Right ventricle myocardium inferior (tissue), 1 donor: ENCODE data around the gene SBF2. TPM values are rescaled to one million over a fixed set of nuclear protein-coding genes. Genes with fewer than 3 reads are reported as not detected.
"Not testable (repeated sequence)": the region's sequence is repeated elsewhere in the genome, so short reads cannot be mapped to it uniquely, and the experiment has no call there.

Source experiments
- ATAC-seq: fragments of 200-7000 bp; cut with Tn5 transposase; one replicate; pipeline ENCODE4 v1.9.1; 2020; ENCODE audit warnings: mild to moderate bottlenecking, moderate library complexity
- DNase-seq: peaks from one replicate; pipeline ENCODE4 v3.0.0; 2021; ENCODE audit errors: missing footprints
- intact Hi-C: fragments of 100-400 bp; cut with DNase I; formaldehyde crosslinking; loops from one replicate; pipeline ENCODE4 v1.11.0; 2022
- total RNA-seq: library from RNA; stranded (reverse); fragmentation: NEBNext Ultra II Directional; extraction: Animal tissue kit (Norgen Biotek cat#: 25700); gene quantifications from one replicate; pipeline ENCODE4 v1.2.1, GENCODE V29; 2021
- donor health status: DM: no; HTN: yes; CAD: no; lungs with severe emphysema.

Gene SBF2
- total RNA-seq, 1 donor from 2014 or later: 16.7 TPM

- intact Hi-C loops: no loop called here
These were observed 380.0 kb downstream of the SBF2 start for GRCh38 chr11:9914064-9914463.

GRCh38 chr11:9905960-9906791 is 387.8 kb downstream of the SBF2 start:
- ATAC-seq: no peak
- intact Hi-C loops: no loop called here
- no peak for DNase-seq

More at GRCh38 chr11:9914064-9914463, 380.0 kb downstream of the SBF2 start:
- ATAC-seq (no peak), DNase-seq (no peak)

- ATAC-seq (no peak), DNase-seq (no peak)
- intact Hi-C loops: no loop called here
These were observed 388.5 kb downstream of the SBF2 start for GRCh38 chr11:9905501-9905951.

- intact Hi-C loops: no loop called here
- no peak for ATAC-seq
- no peak for DNase-seq
These were observed 390.4 kb downstream of the SBF2 start for GRCh38 chr11:9903579-9903978.

- intact Hi-C loops: no loop called here
- no peak for ATAC-seq
- no peak for DNase-seq
These were observed 392.1 kb downstream of the SBF2 start for GRCh38 chr11:9901943-9902342.

GRCh38 chr11:9900253-9900652 is 393.8 kb downstream of the SBF2 start:
- ATAC-seq, intact Hi-C loops, DNase-seq: not testable (repeated sequence)

- no peak for DNase-seq
- no peak for ATAC-seq
- intact Hi-C loops: no loop called here
These were observed 394.3 kb downstream of the SBF2 start for GRCh38 chr11:9899676-9900075.

GRCh38 chr11:9896902-9897301 is 397.1 kb downstream of the SBF2 start:
- intact Hi-C loops: no loop called here
- ATAC-seq (no peak), DNase-seq (no peak)

GRCh38 chr11:9895006-9895405 is 399.0 kb downstream of the SBF2 start:
- intact Hi-C loops: no loop called here
- DNase-seq (no peak), ATAC-seq (no peak)

GRCh38 chr11:9893474-9893873 is 400.5 kb downstream of the SBF2 start:
- ATAC-seq: no peak
- intact Hi-C loops: no loop called here
- no peak for DNase-seq

- ATAC-seq (no peak), DNase-seq (no peak)
- intact Hi-C loops: no loop called here
These were observed 405.1 kb downstream of the SBF2 start for GRCh38 chr11:9888938-9889337.

GRCh38 chr11:9887472-9887871 is 406.5 kb downstream of the SBF2 start:
- no peak for ATAC-seq
- intact Hi-C loops: no loop called here

GRCh38 chr11:9886595-9886994 is 407.4 kb downstream of the SBF2 start:
- DNase-seq (no peak), ATAC-seq (no peak)
- intact Hi-C loops: no loop called here

More at GRCh38 chr11:9887472-9887871, 406.5 kb downstream of the SBF2 start:
- no peak for DNase-seq

GRCh38 chr11:9884601-9885000 is 409.4 kb downstream of the SBF2 start:
- intact Hi-C loops: no loop called here
- ATAC-seq: no peak
- DNase-seq: no peak

- ATAC-seq (no peak), DNase-seq (no peak)
- intact Hi-C loops: no loop called here
These were observed 413.4 kb downstream of the SBF2 start for GRCh38 chr11:9880657-9881056.

- DNase-seq (no peak), ATAC-seq (no peak)
- intact Hi-C loops: no loop called here
These were observed 415.1 kb downstream of the SBF2 start for GRCh38 chr11:9878936-9879335.

- intact Hi-C loops: no loop called here
- DNase-seq (no peak), ATAC-seq (no peak)
These were observed 417.7 kb downstream of the SBF2 start for GRCh38 chr11:9876331-9876730.

- ATAC-seq: no peak
- no peak for DNase-seq
- intact Hi-C loops: no loop called here
These were observed 418.2 kb downstream of the SBF2 start for GRCh38 chr11:9875862-9876261.

GRCh38 chr11:9875399-9875798 is 418.6 kb downstream of the SBF2 start:
- intact Hi-C loops: no loop called here
- DNase-seq (no peak), ATAC-seq (no peak)

GRCh38 chr11:9874466-9874865 is 419.6 kb downstream of the SBF2 start:
- intact Hi-C loops: no loop called here
- ATAC-seq: no peak
- DNase-seq: no peak

GRCh38 chr11:9868641-9869040 is 425.4 kb downstream of the SBF2 start:
- intact Hi-C loops: loop anchor here (10.0 kb wide), 1 partner anchor 106 kb away; no protein-coding TSS in a partner anchor
- DNase-seq: no peak

More at GRCh38 chr11:9868641-9869040, 425.4 kb downstream of the SBF2 start:
- no peak for ATAC-seq
